ENCODE results near the gene METTL9.
"Not testable (repeated sequence)": the region's sequence is repeated elsewhere in the genome, so short reads cannot be mapped to it uniquely, and the experiment has no call there.

DNA sequence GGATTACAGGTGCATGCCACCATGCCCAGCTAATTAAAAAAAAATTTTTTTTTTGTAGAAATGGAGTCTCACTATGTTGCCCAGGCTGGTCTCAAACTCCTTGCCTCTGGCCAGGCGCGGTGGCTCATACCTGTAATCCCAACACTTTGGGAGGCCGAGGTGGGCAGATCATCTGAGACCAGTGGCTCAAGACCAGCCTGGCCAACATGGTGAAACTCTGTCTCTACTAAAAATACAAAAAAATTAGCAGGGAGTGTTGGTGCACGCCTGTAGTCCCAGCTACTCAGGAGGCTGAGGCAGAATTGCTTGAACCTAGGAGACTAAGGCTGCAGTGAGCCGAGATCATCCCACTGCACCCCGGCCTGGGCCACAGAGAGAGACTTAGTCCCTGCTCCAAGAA is 19.2 kb upstream of the METTL9 start:
- not testable (repeated sequence) for TF ChIP-seq YY1 (IDR thresholded peaks at IDR 0.05); TAF1 (conservative IDR thresholded peaks at IDR 0.05)
